SK-N-SH treated with all-trans-retinoic acid at 6 μM for 48 hours (cell line): ENCODE data around the gene GRIK2.

Experiments used
- ARNTL ChIP-seq: fragments of 450-650 bp; formaldehyde crosslinking; IDR thresholded peaks from 2 replicates; pipeline ENCODE4 v1.5.0; 2020; ENCODE audit warnings: low read depth, mild to moderate bottlenecking, moderate library complexity, borderline replicate concordance
- CSRNP3 ChIP-seq: fragments of 250-450 bp; sonication (Bioruptor Pico); IDR thresholded peaks from 2 replicates; pipeline ENCODE4 v1.5.1; 2021; ENCODE audit warnings: mild to moderate bottlenecking, moderate library complexity
- ZFP3 ChIP-seq: fragments of 250-450 bp; sonication (Bioruptor Pico); IDR thresholded peaks from 2 replicates; pipeline ENCODE4 v1.5.0; 2020; ENCODE audit warnings: mild to moderate bottlenecking, moderate library complexity
- ZFP30 ChIP-seq: fragments of 450-650 bp; formaldehyde crosslinking; IDR thresholded peaks from 2 replicates; pipeline ENCODE4 v1.5.0; 2022; ENCODE audit warnings: mild to moderate bottlenecking, moderate library complexity
- ZNF8 ChIP-seq: fragments of 450-650 bp; formaldehyde crosslinking; IDR thresholded peaks from 2 replicates; pipeline ENCODE4 v1.5.0; 2020; ENCODE audit warnings: mild to moderate bottlenecking, moderate library complexity
- TF ChIP-seq, protein P1 (sequence below): fragments of 250-450 bp; sonication (Bioruptor Pico); IDR thresholded peaks from 2 replicates; pipeline ENCODE4 v1.8.0; 2020; ENCODE audit warnings: mild to moderate bottlenecking, moderate library complexity, borderline replicate concordance

- TF ChIP-seq, protein P1, sequence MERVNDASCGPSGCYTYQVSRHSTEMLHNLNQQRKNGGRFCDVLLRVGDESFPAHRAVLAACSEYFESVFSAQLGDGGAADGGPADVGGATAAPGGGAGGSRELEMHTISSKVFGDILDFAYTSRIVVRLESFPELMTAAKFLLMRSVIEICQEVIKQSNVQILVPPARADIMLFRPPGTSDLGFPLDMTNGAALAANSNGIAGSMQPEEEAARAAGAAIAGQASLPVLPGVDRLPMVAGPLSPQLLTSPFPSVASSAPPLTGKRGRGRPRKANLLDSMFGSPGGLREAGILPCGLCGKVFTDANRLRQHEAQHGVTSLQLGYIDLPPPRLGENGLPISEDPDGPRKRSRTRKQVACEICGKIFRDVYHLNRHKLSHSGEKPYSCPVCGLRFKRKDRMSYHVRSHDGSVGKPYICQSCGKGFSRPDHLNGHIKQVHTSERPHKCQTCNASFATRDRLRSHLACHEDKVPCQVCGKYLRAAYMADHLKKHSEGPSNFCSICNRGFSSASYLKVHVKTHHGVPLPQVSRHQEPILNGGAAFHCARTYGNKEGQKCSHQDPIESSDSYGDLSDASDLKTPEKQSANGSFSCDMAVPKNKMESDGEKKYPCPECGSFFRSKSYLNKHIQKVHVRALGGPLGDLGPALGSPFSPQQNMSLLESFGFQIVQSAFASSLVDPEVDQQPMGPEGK (CRISPR knock-in tag) = no peak
- TF ChIP-seq CSRNP3 (CRISPR knock-in tag) (no peak), ARNTL (CRISPR knock-in tag) (no peak), ZFP3 (no peak), ZFP30 (CRISPR knock-in tag) (no peak), ZNF8 (no peak)
Observed at GRCh38 chr6:101543796-101544195, 150.3 kb downstream of the GRIK2 start.
